Esophagus mucosa (tissue), 1 donor: ENCODE results near the gene TENM4. TPM values are rescaled to one million over a fixed set of nuclear protein-coding genes. Genes with fewer than 3 reads are reported as not detected.

Source experiments
- ATAC-seq: fragments of 200-7000 bp; cut with Tn5 transposase; one replicate; pipeline ENCODE4 v1.9.1; 2020
- total RNA-seq: library from RNA; stranded (reverse); gene quantifications from one replicate; pipeline ENCODE4 v1.2.4, GENCODE V29; 2023
- donor health status: DM: yes; HTN: yes; CAD: no.

The TENM4 gene
- total RNA-seq, 1 donor from 2014 or later, result 21.8 TPM

- no peak for ATAC-seq
Observed at GRCh38 chr11:79291948-79292347, 148.9 kb downstream of the TENM4 start.

- ATAC-seq, result no peak
Observed at GRCh38 chr11:79290761-79291160, 150.1 kb downstream of the TENM4 start.

DNA sequence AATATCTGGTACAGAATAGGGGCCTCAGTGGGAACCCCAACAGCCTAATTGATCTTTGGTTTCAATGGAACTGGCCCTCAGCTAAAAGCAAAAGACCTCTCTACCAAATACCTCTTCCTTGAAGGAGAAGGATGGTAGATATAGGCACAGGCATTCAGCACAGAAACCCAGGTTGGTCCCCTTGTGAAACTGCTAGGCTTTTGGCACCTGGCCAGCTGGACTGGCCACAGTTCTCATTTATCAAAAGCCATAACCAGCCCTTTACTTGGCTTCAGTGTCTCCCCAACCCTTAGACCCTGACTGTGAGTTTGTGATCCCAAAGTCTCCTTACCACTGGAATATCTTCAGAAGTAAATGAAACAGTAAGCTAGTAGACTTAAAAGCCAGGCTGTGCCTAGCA is 152.9 kb downstream of the TENM4 start:
- no peak for ATAC-seq

- no peak for ATAC-seq
Observed at GRCh38 chr11:79285756-79286155, 155.1 kb downstream of the TENM4 start.

- ATAC-seq, result no peak
Observed at GRCh38 chr11:79276736-79277325, 164.0 kb downstream of the TENM4 start.

GRCh38 chr11:79274636-79275331 is 166.0 kb downstream of the TENM4 start:
- ATAC-seq, result no peak

- no peak for ATAC-seq
Observed at GRCh38 chr11:79273781-79274180, 167.0 kb downstream of the TENM4 start.

GRCh38 chr11:79269611-79270307 is 171.1 kb downstream of the TENM4 start:
- no peak for ATAC-seq

GRCh38 chr11:79266396-79266795 is 174.4 kb downstream of the TENM4 start:
- ATAC-seq, result no peak

- ATAC-seq, result no peak
Observed at GRCh38 chr11:79265756-79266322, 175.0 kb downstream of the TENM4 start.

- ATAC-seq, result peak; percentile 60
Observed at GRCh38 chr11:79264284-79264683, 176.5 kb downstream of the TENM4 start.

DNA sequence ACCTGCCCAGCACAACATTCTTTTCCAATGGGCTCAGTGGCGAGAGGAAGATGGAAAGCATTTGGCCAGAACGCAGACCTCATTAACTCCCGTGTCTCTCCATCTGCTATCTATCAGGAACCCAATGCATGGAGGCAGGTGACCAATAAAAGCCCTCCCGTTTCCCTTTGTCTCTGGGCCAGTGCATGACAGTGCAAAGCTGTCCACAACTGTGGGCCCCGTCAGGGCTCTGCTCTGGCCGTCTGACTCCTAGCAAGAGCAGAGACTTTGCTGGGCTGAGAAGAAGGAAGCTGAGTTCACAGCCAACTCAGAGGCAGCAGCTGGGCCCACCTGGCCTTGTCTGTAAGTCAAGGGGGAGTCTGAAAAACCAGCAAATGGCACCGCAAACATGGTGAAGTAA is 177.8 kb downstream of the TENM4 start:
- ATAC-seq, result no peak

GRCh38 chr11:79262221-79262620 is 178.6 kb downstream of the TENM4 start:
- no peak for ATAC-seq

DNA sequence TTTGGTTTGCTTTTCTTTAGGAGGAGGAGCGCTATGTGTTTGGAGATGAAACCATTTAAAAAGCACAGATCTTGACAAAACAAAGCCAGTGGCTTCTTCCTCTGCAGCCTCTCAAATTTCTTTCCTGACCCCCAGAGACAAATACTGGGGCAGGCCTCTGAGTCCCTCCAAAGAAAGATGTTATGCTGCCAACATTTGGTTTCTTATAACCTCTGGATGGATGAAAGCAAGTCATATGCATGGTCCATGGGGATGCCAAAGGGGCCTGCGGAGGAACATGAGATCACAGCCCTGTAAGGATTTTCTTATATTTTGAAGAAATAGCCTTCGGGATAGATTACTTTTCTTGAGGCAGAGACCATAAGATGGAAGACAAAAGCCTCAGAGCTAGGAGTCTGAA is 179.1 kb downstream of the TENM4 start:
- ATAC-seq, result no peak

- ATAC-seq, result no peak
Observed at GRCh38 chr11:79259800-79260199, 181.0 kb downstream of the TENM4 start.

DNA sequence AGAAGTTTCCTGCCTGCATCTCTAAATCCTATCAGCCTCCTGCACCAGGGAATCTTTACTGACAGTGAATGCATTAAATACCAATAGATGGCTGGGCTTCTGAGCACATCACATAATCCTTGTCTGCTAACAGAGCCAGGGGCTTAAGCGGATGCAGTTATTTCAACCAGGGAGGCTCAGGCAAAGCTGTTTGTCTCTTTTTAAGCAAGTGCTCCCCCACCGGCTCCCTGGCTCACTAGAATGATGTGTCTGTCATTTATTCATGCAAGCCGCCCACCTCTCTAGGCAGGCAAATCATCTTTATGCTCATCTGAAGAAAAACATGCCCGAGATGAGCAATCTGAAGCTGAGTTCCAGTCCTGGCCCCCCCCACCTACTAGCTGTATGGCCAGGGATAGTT is 182.3 kb downstream of the TENM4 start:
- ATAC-seq, result no peak

DNA sequence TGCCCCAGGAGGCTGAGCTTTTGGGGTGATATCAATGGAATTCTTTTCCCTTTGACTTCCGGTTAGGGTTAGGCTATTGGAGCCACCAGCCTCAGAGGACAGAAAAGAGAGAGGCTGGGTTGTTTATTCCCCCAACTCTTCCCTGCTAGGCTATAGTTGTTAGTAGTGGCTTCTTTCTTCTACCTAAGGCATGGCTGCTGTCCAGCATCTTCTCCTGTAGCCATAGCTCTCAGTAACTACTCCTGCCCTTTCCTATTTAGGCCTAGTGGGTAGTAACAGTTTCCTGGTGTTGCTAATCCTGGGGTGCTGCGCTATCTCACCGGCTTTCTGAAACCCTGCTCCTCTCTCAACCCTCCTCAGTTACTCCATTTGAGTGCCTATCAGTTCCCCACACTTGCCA is 184.9 kb downstream of the TENM4 start:
- no peak for ATAC-seq

- ATAC-seq, result no peak
Observed at GRCh38 chr11:79253280-79253679, 187.6 kb downstream of the TENM4 start.

GRCh38 chr11:79249295-79249993 is 191.4 kb downstream of the TENM4 start:
- ATAC-seq, result peak; percentile 33

DNA sequence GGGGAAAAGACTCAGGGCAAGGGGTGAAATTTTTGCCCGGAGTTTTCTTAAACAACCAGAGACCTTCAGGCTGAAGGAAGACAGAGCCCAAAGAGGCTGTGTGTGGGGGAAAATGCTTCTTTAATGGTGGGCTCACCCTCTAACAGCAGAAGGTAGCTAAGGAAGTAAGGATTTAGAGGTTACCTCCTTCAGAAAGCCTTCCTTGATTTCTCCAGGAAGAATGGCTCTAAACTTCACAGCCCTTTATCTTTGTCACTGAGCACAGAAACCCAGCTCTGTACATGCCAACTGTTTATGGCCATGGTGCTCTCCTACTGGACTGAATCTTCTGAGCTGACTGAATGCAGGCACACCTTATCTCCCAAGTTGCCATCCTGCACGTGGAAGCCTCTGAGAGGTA is 196.0 kb downstream of the TENM4 start:
- ATAC-seq, result no peak

- ATAC-seq, result peak; percentile 95
Observed at GRCh38 chr11:79244241-79244772, 196.5 kb downstream of the TENM4 start.

GRCh38 chr11:79243422-79244210 is 197.2 kb downstream of the TENM4 start:
- ATAC-seq, result peak; percentile 20
